GM18909 (cell line): ENCODE results near the gene OTUD6A.
"Not testable (repeated sequence)": the region's sequence is repeated elsewhere in the genome, so short reads cannot be mapped to it uniquely, and the experiment has no call there.

ENCODE experiments used
- ATAC-seq: cut with Tn5 transposase; IDR thresholded peaks from one replicate; pipeline ENCODE4 v1.9.1; 2021; ENCODE audit warnings: mild to moderate bottlenecking; ENCODE audit not compliant: unreplicated experiment, poor library complexity

The OTUD6A gene

GRCh38 chrX:70044541-70045245 is 17.6 kb upstream of the OTUD6A start:
- no peak for ATAC-seq

- ATAC-seq = no peak
These were observed 15.3 kb upstream of the OTUD6A start for GRCh38 chrX:70046978-70047377.

- ATAC-seq = no peak
These were observed 12.9 kb upstream of the OTUD6A start for GRCh38 chrX:70049406-70049805.

- ATAC-seq = no peak
These were observed 12.3 kb upstream of the OTUD6A start, which contains the start of gene AWAT2 for GRCh38 chrX:70049925-70050324. Gene AWAT2, minus strand, starts transcription at chrX:70049938. Its CDS starts 6 bp downstream, at chrX:70049932.

GRCh38 chrX:70052895-70053615 is 9.2 kb upstream of the OTUD6A start:
- no peak for ATAC-seq

- no peak for ATAC-seq
These were observed 7.9 kb upstream of the OTUD6A start for GRCh38 chrX:70054391-70054790.

- no peak for ATAC-seq
These were observed 799 bp downstream of the OTUD6A start for GRCh38 chrX:70062961-70063550.

- no peak for ATAC-seq
These were observed 4.4 kb downstream of the OTUD6A start for GRCh38 chrX:70066646-70067045.

- ATAC-seq = no peak
These were observed 17.0 kb downstream of the OTUD6A start for GRCh38 chrX:70079297-70079696.

GRCh38 chrX:70079870-70080269 is 17.6 kb downstream of the OTUD6A start:
- ATAC-seq = no peak

GRCh38 chrX:70082723-70083122 is 20.5 kb downstream of the OTUD6A start:
- no peak for ATAC-seq

- ATAC-seq = no peak
These were observed 22.5 kb downstream of the OTUD6A start for GRCh38 chrX:70084592-70085240.

GRCh38 chrX:70087857-70088630 is 25.8 kb downstream of the OTUD6A start:
- no peak for ATAC-seq

GRCh38 chrX:70088751-70089150 is 26.5 kb downstream of the OTUD6A start:
- no peak for ATAC-seq

- ATAC-seq = no peak
These were observed 27.5 kb downstream of the OTUD6A start for GRCh38 chrX:70089604-70090297.

- ATAC-seq = no peak
These were observed 30.0 kb downstream of the OTUD6A start for GRCh38 chrX:70092247-70092646.

GRCh38 chrX:70096052-70096451 is 33.8 kb downstream of the OTUD6A start:
- ATAC-seq = no peak

GRCh38 chrX:70105229-70105628 is 43.0 kb downstream of the OTUD6A start:
- ATAC-seq = no peak

- not testable (repeated sequence) for ATAC-seq
These were observed 49.3 kb downstream of the OTUD6A start for GRCh38 chrX:70111436-70112026.
